SK-N-SH treated with all-trans-retinoic acid at 6 μM for 48 hours (cell line): Measurements from ENCODE around the gene ASB18.

Experiments
- ARNTL ChIP-seq: fragments of 450-650 bp; formaldehyde crosslinking; IDR thresholded peaks from 2 replicates; pipeline ENCODE4 v1.5.0; 2020; ENCODE audit warnings: low read depth, mild to moderate bottlenecking, moderate library complexity, borderline replicate concordance
- CSRNP3 ChIP-seq: fragments of 250-450 bp; sonication (Bioruptor Pico); IDR thresholded peaks from 2 replicates; pipeline ENCODE4 v1.5.1; 2021; ENCODE audit warnings: mild to moderate bottlenecking, moderate library complexity
- ESRRG ChIP-seq: fragments of 250-450 bp; sonication (Bioruptor Pico); IDR thresholded peaks from 2 replicates; pipeline ENCODE4 v1.6.1; 2021; ENCODE audit warnings: mild to moderate bottlenecking
- GLIS3 ChIP-seq: fragments of 250-450 bp; sonication (Bioruptor Pico); IDR thresholded peaks from 2 replicates; pipeline ENCODE4 v1.5.0; 2020; ENCODE audit warnings: mild to moderate bottlenecking, moderate library complexity
- ISL1 ChIP-seq: fragments of 250-450 bp; sonication (Bioruptor Pico); IDR thresholded peaks from 2 replicates; pipeline ENCODE4 v2.1.2; 2022; ENCODE audit warnings: mild to moderate bottlenecking, moderate library complexity
- POU6F1 ChIP-seq: fragments of 250-450 bp; sonication (Bioruptor Pico); IDR thresholded peaks from 2 replicates; pipeline ENCODE4 v1.8.0; 2021; ENCODE audit warnings: low read depth, mild to moderate bottlenecking, moderate library complexity, borderline replicate concordance
- RARB ChIP-seq: fragments of 250-450 bp; sonication (Bioruptor Pico); IDR thresholded peaks from 2 replicates; pipeline ENCODE4 v1.8.0; 2021; ENCODE audit warnings: mild to moderate bottlenecking, moderate library complexity
- SNAI2 ChIP-seq: fragments of 250-450 bp; sonication (Bioruptor Pico); IDR thresholded peaks from 2 replicates; pipeline ENCODE4 v1.5.0; 2020; ENCODE audit warnings: mild to moderate bottlenecking, moderate library complexity
- TOX ChIP-seq: fragments of 250-450 bp; sonication (Bioruptor Pico); IDR thresholded peaks from 2 replicates; pipeline ENCODE4 v1.8.0; 2021; ENCODE audit warnings: mild to moderate bottlenecking, moderate library complexity, borderline replicate concordance
- ZFP30 ChIP-seq: fragments of 450-650 bp; formaldehyde crosslinking; IDR thresholded peaks from 2 replicates; pipeline ENCODE4 v1.5.0; 2022; ENCODE audit warnings: mild to moderate bottlenecking, moderate library complexity
- ZNF70 ChIP-seq: fragments of 450-650 bp; formaldehyde crosslinking; IDR thresholded peaks from 2 replicates; pipeline ENCODE4 v1.5.0; 2020; ENCODE audit warnings: mild to moderate bottlenecking, moderate library complexity
- TF ChIP-seq, protein P1 (sequence below): fragments of 250-450 bp; sonication (Bioruptor Pico); IDR thresholded peaks from 2 replicates; pipeline ENCODE4 v1.8.0; 2020; ENCODE audit warnings: mild to moderate bottlenecking, moderate library complexity, borderline replicate concordance

- TF ChIP-seq ZFP30 (CRISPR knock-in tag) (no peak), TOX (CRISPR knock-in tag) (no peak), POU6F1 (CRISPR knock-in tag) (no peak), SNAI2 (CRISPR knock-in tag) (no peak), ESRRG (CRISPR knock-in tag) (no peak), ZNF70 (CRISPR knock-in tag) (no peak), CSRNP3 (CRISPR knock-in tag) (no peak), RARB (no peak), ARNTL (CRISPR knock-in tag) (no peak), ISL1 (CRISPR knock-in tag) (no peak), GLIS3 (CRISPR knock-in tag) (no peak)
- TF ChIP-seq, protein P1, sequence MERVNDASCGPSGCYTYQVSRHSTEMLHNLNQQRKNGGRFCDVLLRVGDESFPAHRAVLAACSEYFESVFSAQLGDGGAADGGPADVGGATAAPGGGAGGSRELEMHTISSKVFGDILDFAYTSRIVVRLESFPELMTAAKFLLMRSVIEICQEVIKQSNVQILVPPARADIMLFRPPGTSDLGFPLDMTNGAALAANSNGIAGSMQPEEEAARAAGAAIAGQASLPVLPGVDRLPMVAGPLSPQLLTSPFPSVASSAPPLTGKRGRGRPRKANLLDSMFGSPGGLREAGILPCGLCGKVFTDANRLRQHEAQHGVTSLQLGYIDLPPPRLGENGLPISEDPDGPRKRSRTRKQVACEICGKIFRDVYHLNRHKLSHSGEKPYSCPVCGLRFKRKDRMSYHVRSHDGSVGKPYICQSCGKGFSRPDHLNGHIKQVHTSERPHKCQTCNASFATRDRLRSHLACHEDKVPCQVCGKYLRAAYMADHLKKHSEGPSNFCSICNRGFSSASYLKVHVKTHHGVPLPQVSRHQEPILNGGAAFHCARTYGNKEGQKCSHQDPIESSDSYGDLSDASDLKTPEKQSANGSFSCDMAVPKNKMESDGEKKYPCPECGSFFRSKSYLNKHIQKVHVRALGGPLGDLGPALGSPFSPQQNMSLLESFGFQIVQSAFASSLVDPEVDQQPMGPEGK (CRISPR knock-in tag): no peak
Observed at GRCh38 chr2:236162882-236163470, 101.2 kb downstream of the ASB18 start.
